HUES64 (cell line): ENCODE measurements around the gene USP2.
"Not testable (repeated sequence)": the region's sequence is repeated elsewhere in the genome, so short reads cannot be mapped to it uniquely, and the experiment has no call there.

Experiments used
- H3K27ac ChIP-seq: 2 replicates; pipeline ENCODE4 v1.7.0; 2013; ENCODE audit warnings: low read depth, low read length, inconsistent platforms
- H3K27me3 ChIP-seq: 2 replicates; pipeline ENCODE4 v1.6.1; 2013; ENCODE audit warnings: mild to moderate bottlenecking, low read length; ENCODE audit not compliant: insufficient read depth
- H3K36me3 ChIP-seq: 2 replicates; pipeline ENCODE4 v1.6.1; 2013; ENCODE audit warnings: mild to moderate bottlenecking, low read length; ENCODE audit not compliant: insufficient read depth
- H3K4me1 ChIP-seq: 2 replicates; pipeline ENCODE4 v1.6.1; 2013; ENCODE audit warnings: mild to moderate bottlenecking, low read length, moderate library complexity; ENCODE audit not compliant: insufficient read depth
- H3K4me3 ChIP-seq: 2 replicates; pipeline ENCODE4 v1.5.1; 2013; ENCODE audit warnings: mild to moderate bottlenecking, low read length, moderate library complexity
- H3K9ac ChIP-seq: 2 replicates; pipeline ENCODE4 v1.6.1; 2013; ENCODE audit warnings: mild to moderate bottlenecking, low read depth, low read length
- H3K9me3 ChIP-seq: 2 replicates; pipeline ENCODE4 v1.6.1; 2013; ENCODE audit warnings: low read depth, low read length; ENCODE audit not compliant: insufficient read depth
- WGBS: fragments of 150-250, 120-280 bp; methylation state at CpG from one replicate; pipeline ENCODE4 v1.1.7; 2013; ENCODE audit warnings: missing lambda C conversion rate; 5-methylcytosine and 5-hydroxymethylcytosine counted together

Gene USP2

GRCh38 chr11:119410501-119410900, 29.0 kb upstream of the USP2 start:
- Histone ChIP-seq H3K9me3 (no peaks in the 10 kb centered on the region), H3K36me3 (no peaks in the 10 kb centered on the region), H3K9ac (no peak overlapping the region), H3K27ac (no peak overlapping the region), H3K27me3 (no peaks in the 10 kb centered on the region), H3K4me1 (no peaks in the 10 kb centered on the region), H3K4me3 (no peak overlapping the region)
- WGBS: 87% methylated on average over 1 of the region's 1 CpG

GRCh38 chr11:119409731-119410130, 28.2 kb upstream of the USP2 start:
- Histone ChIP-seq H3K4me3 (no peak overlapping the region), H3K9me3 (no peaks in the 10 kb centered on the region), H3K36me3 (no peaks in the 10 kb centered on the region), H3K27ac (no peak overlapping the region), H3K4me1 (no peaks in the 10 kb centered on the region), H3K27me3 (no peaks in the 10 kb centered on the region), H3K9ac (no peak overlapping the region)
- WGBS: 91% methylated on average over 1 of the region's 1 CpG

- H3K9ac ChIP-seq: no peak overlapping the region
- no peaks in the 10 kb centered on the region for H3K4me1 ChIP-seq
- no peaks in the 10 kb centered on the region for H3K27me3 ChIP-seq
- no peak overlapping the region for H3K27ac ChIP-seq
- H3K36me3 ChIP-seq: no peaks in the 10 kb centered on the region
- H3K4me3 ChIP-seq: no peak overlapping the region
- WGBS: 93% methylated on average over 2 of the region's 3 CpGs
- H3K9me3 ChIP-seq: peaks cover 2% of the 10 kb centered on the region; the same call in 1 of the 2 replicates
Measured at GRCh38 chr11:119406005-119406404, 24.5 kb upstream of the USP2 start.

- H3K4me3 ChIP-seq, H3K9ac ChIP-seq, H3K4me1 ChIP-seq, H3K36me3 ChIP-seq, H3K27ac ChIP-seq, H3K9me3 ChIP-seq, H3K27me3 ChIP-seq: not testable (repeated sequence)
- WGBS: 98% methylated on average over 6 of the region's 6 CpGs
Measured at GRCh38 chr11:119405448-119405847, 24.0 kb upstream of the USP2 start.

- Histone ChIP-seq H3K27me3 (no peaks in the 10 kb centered on the region), H3K36me3 (no peaks in the 10 kb centered on the region), H3K9ac (no peak overlapping the region), H3K27ac (no peak overlapping the region), H3K4me3 (no peak overlapping the region), H3K4me1 (no peaks in the 10 kb centered on the region), H3K9me3 (peaks cover 7% of the 10 kb centered on the region; the same call in 1 of the 2 replicates)
- WGBS: 86% methylated on average over 2 of the region's 2 CpGs
Measured at GRCh38 chr11:119404872-119405271, 23.4 kb upstream of the USP2 start.

- Histone ChIP-seq H3K27ac (no peak overlapping the region), H3K4me1 (no peaks in the 10 kb centered on the region), H3K9me3 (peaks cover 7% of the 10 kb centered on the region; the same call in 1 of the 2 replicates), H3K4me3 (no peak overlapping the region), H3K36me3 (no peaks in the 10 kb centered on the region), H3K9ac (no peak overlapping the region), H3K27me3 (no peaks in the 10 kb centered on the region)
- 96% methylated on average over 5 of the region's 5 CpGs for WGBS
Measured at GRCh38 chr11:119403021-119403420, 21.5 kb upstream of the USP2 start.

GRCh38 chr11:119402470-119402869, 21.0 kb upstream of the USP2 start:
- no peak overlapping the region for H3K27ac ChIP-seq
- no peak overlapping the region for H3K4me3 ChIP-seq
- no peaks in the 10 kb centered on the region for H3K27me3 ChIP-seq
- H3K36me3 ChIP-seq: no peaks in the 10 kb centered on the region; the same call in 1 of the 2 replicates
- peaks cover 7% of the 10 kb centered on the region; the same call in 1 of the 2 replicates for H3K9me3 ChIP-seq
- no peak overlapping the region for H3K9ac ChIP-seq
- WGBS: 91% methylated on average over 8 of the region's 8 CpGs
- no peaks in the 10 kb centered on the region for H3K4me1 ChIP-seq

- H3K4me1 ChIP-seq: no peaks in the 10 kb centered on the region
- peaks cover 7% of the 10 kb centered on the region; the same call in 1 of the 2 replicates for H3K9me3 ChIP-seq
- H3K4me3 ChIP-seq: no peak overlapping the region
- no peaks in the 10 kb centered on the region; the same call in 1 of the 2 replicates for H3K36me3 ChIP-seq
- no peak overlapping the region for H3K27ac ChIP-seq
- no peak overlapping the region for H3K9ac ChIP-seq
- H3K27me3 ChIP-seq: no peaks in the 10 kb centered on the region
Measured at GRCh38 chr11:119400860-119401259, 19.4 kb upstream of the USP2 start.

- H3K9ac ChIP-seq: no peak overlapping the region
- H3K27ac ChIP-seq: no peak overlapping the region
- no peak overlapping the region for H3K4me3 ChIP-seq
- no peaks in the 10 kb centered on the region; the same call in 1 of the 2 replicates for H3K36me3 ChIP-seq
- no peaks in the 10 kb centered on the region for H3K27me3 ChIP-seq
- H3K9me3 ChIP-seq: peaks cover 7% of the 10 kb centered on the region; the same call in 1 of the 2 replicates
- H3K4me1 ChIP-seq: no peaks in the 10 kb centered on the region
Measured at GRCh38 chr11:119397740-119398139, 16.2 kb upstream of the USP2 start.

GRCh38 chr11:119396835-119397234, 15.3 kb upstream of the USP2 start:
- 100% methylated on average over 1 of the region's 1 CpG for WGBS
- Histone ChIP-seq H3K36me3 (no peaks in the 10 kb centered on the region; the same call in 1 of the 2 replicates), H3K27ac (no peak overlapping the region)

GRCh38 chr11:119391275-119391674, 9.8 kb upstream of the USP2 start:
- H3K4me1 ChIP-seq: no peaks in the 10 kb centered on the region
- no peak overlapping the region for H3K27ac ChIP-seq
- no peaks in the 10 kb centered on the region for H3K27me3 ChIP-seq
- H3K9ac ChIP-seq: no peak overlapping the region
- 92% methylated on average over 7 of the region's 7 CpGs for WGBS
- no peaks in the 10 kb centered on the region for H3K36me3 ChIP-seq
- H3K9me3 ChIP-seq: no peaks in the 10 kb centered on the region
- no peak overlapping the region for H3K4me3 ChIP-seq

More at GRCh38 chr11:119396835-119397234, 15.3 kb upstream of the USP2 start:
- H3K27me3 ChIP-seq: no peaks in the 10 kb centered on the region
- H3K9me3 ChIP-seq: peaks cover 7% of the 10 kb centered on the region; the same call in 1 of the 2 replicates
- H3K4me1 ChIP-seq: no peaks in the 10 kb centered on the region
- no peak overlapping the region for H3K4me3 ChIP-seq
- H3K9ac ChIP-seq: no peak overlapping the region

GRCh38 chr11:119389611-119390254, 8.2 kb upstream of the USP2 start:
- H3K27me3 ChIP-seq: no peaks in the 10 kb centered on the region
- no peaks in the 10 kb centered on the region for H3K36me3 ChIP-seq
- H3K9me3 ChIP-seq: no peaks in the 10 kb centered on the region
- no peak overlapping the region for H3K4me3 ChIP-seq
- no peak overlapping the region for H3K27ac ChIP-seq
- no peak overlapping the region for H3K9ac ChIP-seq
- H3K4me1 ChIP-seq: no peaks in the 10 kb centered on the region
- 80% methylated on average over 5 of the region's 5 CpGs for WGBS
